Pancreas (tissue), 10 donors: ENCODE results near the gene TBC1D14. TPM values are rescaled to one million over a fixed set of nuclear protein-coding genes. Genes with fewer than 3 reads are reported as not detected.
A peak's percentile ranks its signal among the peaks of the same experiment; 100 is the strongest.

ENCODE experiments used
- ATAC-seq, 4 donors: fragments of 200-7000 bp; cut with Tn5 transposase; one replicate each; pipeline versions ENCODE4 v1.8.0 to v1.9.1; 2020; ENCODE audit warnings: mild to moderate bottlenecking in 4 of 4, moderate library complexity in 4 of 4
- DNase-seq, 6 donors: peaks; one replicate each; pipeline ENCODE4 v3.0.0-alpha.2; 2020
- FAIRE-seq: peaks from 2 replicates; lab custom pipeline; 2012; peaks lifted over from hg19 to GRCh38; lab: Jason Lieb, UNC
- H3K27ac ChIP-seq, 4 donors: fragments of 200-600 bp; sonication (generic); 1 replicate in 3 of 4; 2 replicates in 1 of 4; pipeline versions ENCODE4 v1.5.0 to v1.8.0; 2020
- H3K27me3 ChIP-seq, 4 donors: fragments of 200-600 bp; one replicate each; pipeline ENCODE4 v1.8.0; 2021
- H3K36me3 ChIP-seq, 3 donors: fragments of 200-600 bp; sonication (generic) in 1 of 3; one replicate each; pipeline versions ENCODE4 v1.5.0 to v1.8.0; 2020 to 2021
- H3K4me1 ChIP-seq, 3 donors: fragments of 200-600 bp; one replicate each; pipeline ENCODE4 v1.8.0; 2021
- H3K4me3 ChIP-seq, 4 donors: fragments of 200-600 bp; sonication (generic) in 2 of 4; one replicate each; pipeline versions ENCODE4 v1.5.0 to v1.8.0; 2020 to 2021
- H3K9me3 ChIP-seq, 4 donors: fragments of 200-600 bp; one replicate each; pipeline ENCODE4 v1.8.0; 2021
- CTCF ChIP-seq, 4 donors: fragments of 200-600 bp; sonication (generic) in 3 of 4; IDR thresholded peaks; one replicate each; pipeline versions ENCODE4 v1.5.0 to v1.8.0; 2021; ENCODE audit warnings: antibody characterized with exemption in 4 of 4
- WGBS, 2 donors: extraction: QIAGEN DNeasy Blood & Tissue Kit; methylation state at CpG; one replicate each; pipeline ENCODE4 v1.1.7; 2013; 5-methylcytosine and 5-hydroxymethylcytosine counted together
- intact Hi-C, 3 donors: fragments of 100-400 bp; cut with DNase I; formaldehyde crosslinking; loops; one replicate each; pipeline versions ENCODE4 v1.11.1 to v1.14.2; 2022
- polyA plus RNA-seq, 2 donors: library from polyadenylated mRNA; stranded (reverse); fragments of 200-250 nt; gene quantifications; one replicate each; pipeline ENCODE4 v1.2.3, GENCODE V29; 2013
- total RNA-seq, 6 donors: library from RNA; stranded (reverse); fragmentation: NEBNext Ultra II Directional in 4 of 6; extraction: Animal tissue kit (Norgen Biotek cat#: 25700) in 4 of 6; gene quantifications; one replicate each; pipeline versions ENCODE4 v1.2.1 to v1.2.4, GENCODE V29; 2021 to 2023
- donor health status: healthy with polysubstance abuse.
- donor health status: DM: no; HTN: no; CAD: no; lungs with moderate emphysema.
- donor health status: DM: no; HTN: no; CAD: no.
- donor health status: control.
- donor health status: control.
- donor health status: Bipolar disorder and iron deficiency.
- donor health status: DM: yes; HTN: yes; CAD: no.
- donor health status: DM: no; HTN: no; CAD: no.
- donor health status: DM: no; HTN: no; CAD: no.
- donor health status: DM: yes; HTN: yes; CAD: no.

The TBC1D14 gene
- total and polyA plus RNA-seq, 8 donors: 8.9 to 23.9 (median 14.8) TPM

- ATAC-seq (no peak), DNase-seq (peak in 1 of 6 donors; percentile 40), FAIRE-seq (no peak)
- H3K4me3 ChIP-seq: no peak overlapping the region
- TF ChIP-seq CTCF (IDR thresholded peaks at IDR 0.05): no peak
- no peaks in the 10 kb centered on the region for H3K4me1 ChIP-seq
- H3K36me3 ChIP-seq: peaks cover 0 to 19% (median 0%) of the 10 kb centered on the region in 3 donors
- 77 to 82% methylated on average over 11 of the region's 11 CpGs for WGBS, 2 donors
- intact Hi-C loops: no loop called here
- no peaks in the 10 kb centered on the region for H3K27me3 ChIP-seq
- no peaks in the 10 kb centered on the region for H3K9me3 ChIP-seq
- no peak overlapping the region for H3K27ac ChIP-seq
These were observed 106.5 kb downstream of the TBC1D14 start for GRCh38 chr4:7016086-7016485.

DNA sequence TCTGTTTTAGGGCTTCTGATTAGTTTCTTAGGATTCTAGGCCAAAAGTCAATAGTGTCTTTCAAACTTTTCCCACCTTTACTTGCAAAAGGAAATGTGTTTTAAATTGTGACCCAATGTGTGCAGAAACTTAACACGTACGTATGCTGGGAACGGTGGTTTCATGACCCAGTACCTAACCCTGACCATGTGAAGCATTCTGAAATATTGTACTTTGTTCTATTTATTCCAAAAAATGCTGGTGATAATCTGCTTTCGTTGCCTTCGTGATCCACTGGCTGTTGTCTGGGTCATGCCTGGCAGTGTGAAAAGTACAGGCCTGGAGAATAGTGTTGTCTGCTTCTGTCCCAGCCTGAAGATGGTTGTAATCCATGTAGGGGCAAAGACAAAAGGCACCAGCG lies 106.9 kb downstream of the TBC1D14 start:
- Histone ChIP-seq H3K27ac (no peak overlapping the region), H3K4me1 (no peaks in the 10 kb centered on the region), H3K4me3 (no peak overlapping the region), H3K27me3 (no peaks in the 10 kb centered on the region), H3K9me3 (no peaks in the 10 kb centered on the region), H3K36me3 (peaks cover 0 to 23% (median 0%) of the 10 kb centered on the region in 3 donors)
- intact Hi-C loops: no loop called here
- DNase-seq (no peak), ATAC-seq (no peak), FAIRE-seq (no peak)
- no peak for TF ChIP-seq CTCF (IDR thresholded peaks at IDR 0.05)
- 87 to 95% methylated on average over 6 of the region's 6 CpGs for WGBS, 2 donors

DNA sequence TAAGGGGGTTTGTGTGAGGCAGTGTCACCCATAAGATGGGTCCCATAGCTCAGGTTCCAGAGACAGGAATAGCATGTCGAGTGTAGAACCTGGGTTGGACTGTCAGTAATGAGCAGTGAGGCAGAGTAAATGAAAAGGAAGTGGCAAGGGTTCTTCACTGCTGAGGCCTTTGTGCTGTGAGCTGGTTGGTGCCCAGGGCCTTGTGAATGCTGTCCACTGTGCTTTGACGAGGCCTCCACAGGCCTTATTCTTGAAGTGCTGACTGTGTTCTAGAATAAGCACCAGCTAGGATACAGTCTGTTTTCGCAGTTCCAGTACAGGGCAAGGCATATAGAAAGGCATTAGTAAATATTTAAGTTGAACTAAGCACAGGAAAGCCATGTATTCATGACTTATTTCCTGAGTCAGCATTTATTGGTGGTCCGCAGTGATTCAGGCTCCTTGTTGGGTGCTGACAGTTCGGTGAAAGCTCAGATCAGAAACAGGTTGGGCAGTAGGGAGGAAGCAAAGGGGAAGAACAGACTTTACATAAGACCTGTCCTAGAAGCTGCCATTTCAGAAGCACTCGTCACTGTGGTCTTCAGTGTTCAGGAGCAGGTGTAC lies 107.9 kb downstream of the TBC1D14 start:
- intact Hi-C loops: no loop called here
- ATAC-seq: no peak
- Histone ChIP-seq H3K4me3 (no peak overlapping the region), H3K27ac (no peak overlapping the region), H3K9me3 (no peaks in the 10 kb centered on the region), H3K27me3 (no peaks in the 10 kb centered on the region), H3K4me1 (no peaks in the 10 kb centered on the region), H3K36me3 (peaks cover 0 to 31% (median 0%) of the 10 kb centered on the region in 3 donors)
- TF ChIP-seq CTCF (IDR thresholded peaks at IDR 0.05): no peak
- WGBS, 2 donors: 91 to 97% methylated on average over 6 of the region's 6 CpGs
- FAIRE-seq: no peak
- peak in 1 of 6 donors; percentile 6 for DNase-seq

DNA sequence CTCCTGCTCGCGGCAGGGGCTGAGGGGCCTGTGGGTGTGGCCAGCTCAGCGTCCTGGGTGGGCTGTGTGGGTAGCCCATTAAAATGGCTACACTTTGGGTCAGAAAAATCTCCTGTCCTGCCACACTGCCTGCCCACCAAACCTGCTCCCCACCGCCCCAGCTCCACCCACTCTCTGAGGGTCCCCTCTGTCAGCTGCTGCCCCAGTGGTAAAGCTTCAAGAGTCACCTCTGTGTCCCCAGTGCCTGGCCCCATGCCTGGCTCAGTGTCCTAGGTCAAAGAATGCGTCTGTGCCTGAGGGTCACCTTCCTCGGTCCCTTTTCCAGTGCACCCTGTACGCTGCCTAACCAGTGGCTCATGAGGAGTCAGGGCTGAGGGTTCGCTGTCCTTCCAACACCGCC lies 108.7 kb downstream of the TBC1D14 start:
- Histone ChIP-seq H3K4me1 (no peaks in the 10 kb centered on the region), H3K27me3 (no peaks in the 10 kb centered on the region), H3K36me3 (peaks cover 0 to 31% (median 0%) of the 10 kb centered on the region in 3 donors), H3K4me3 (no peak overlapping the region), H3K27ac (no peak overlapping the region), H3K9me3 (no peaks in the 10 kb centered on the region)
- FAIRE-seq (no peak), DNase-seq (no peak), ATAC-seq (no peak)
- intact Hi-C loops: no loop called here
- no peak for TF ChIP-seq CTCF (IDR thresholded peaks at IDR 0.05)
- 93 to 99% methylated on average over 9 of the region's 9 CpGs for WGBS, 2 donors

DNA sequence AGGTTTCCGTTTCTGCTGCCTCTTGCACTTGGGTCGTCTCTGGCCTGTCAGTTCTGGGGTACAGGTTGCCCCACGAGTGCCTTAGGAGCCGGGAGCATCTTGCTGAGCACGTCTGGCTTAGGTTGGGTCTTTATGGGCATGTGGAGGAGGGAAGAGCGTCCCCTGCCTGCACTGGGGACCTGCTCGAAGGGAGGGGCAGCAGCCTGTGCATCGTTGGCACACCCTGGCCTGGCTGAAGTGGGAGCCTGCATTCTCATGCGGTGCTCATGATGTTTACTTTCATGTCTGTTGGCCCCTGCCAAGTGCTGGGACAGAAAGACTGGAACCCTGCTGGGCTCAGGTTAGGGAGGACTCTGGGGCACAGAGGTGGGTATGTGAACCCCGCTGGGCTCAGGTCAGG lies 109.7 kb downstream of the TBC1D14 start:
- FAIRE-seq: no peak
- Histone ChIP-seq H3K27ac (no peak overlapping the region), H3K4me3 (no peak overlapping the region), H3K9me3 (no peaks in the 10 kb centered on the region), H3K36me3 (peaks cover 0 to 31% (median 0%) of the 10 kb centered on the region in 3 donors), H3K27me3 (no peaks in the 10 kb centered on the region), H3K4me1 (no peaks in the 10 kb centered on the region)
- intact Hi-C loops: no loop called here
- WGBS, 2 donors: 86 to 95% methylated on average over 10 of the region's 10 CpGs
- DNase-seq: no peak
- no peak for ATAC-seq
- no peak for TF ChIP-seq CTCF (IDR thresholded peaks at IDR 0.05)
